Measurements from ENCODE around the gene GRID2.

Gene GRID2

GRCh38 chr4:92303621-92304027, at the start of gene GRID2:
Gene GRID2, plus strand, starts transcription at chr4:92303966.
- Histone ChIP-seq H3K4me2 (no peak within 1 kb of the TSS), H3K9ac (no peak within 1 kb of the TSS)

GRCh38 chr4:92253986-92254671, 49.6 kb upstream of the GRID2 start:
- Histone ChIP-seq H3K27ac (no peak overlapping the region), H3K27me3 (no peaks in the 10 kb centered on the region), H3K4me1 (no peaks in the 10 kb centered on the region), H3K9ac (no peak overlapping the region), H4K20me1 (no peaks in the 10 kb centered on the region), H3K4me3 (no peak overlapping the region), H3K9me3 (peaks cover 29% of the 10 kb centered on the region), H3K36me3 (no peaks in the 10 kb centered on the region), H3K4me2 (no peak overlapping the region)
- TF ChIP-seq Cebpa-rat (IDR thresholded peaks at IDR 0.05) = no peak

More at GRCh38 chr4:92303621-92304027, at the start of gene GRID2:
- Histone ChIP-seq H3K27me3 (no peaks in the 10 kb centered on the region), H3K27ac (no peak within 1 kb of the TSS), H4K20me1 (no peaks in the 10 kb centered on the region), H3K9me3 (peaks cover 26% of the 10 kb centered on the region), H3K4me1 (no peaks in the 10 kb centered on the region), H3K36me3 (no peaks in the 10 kb centered on the region), H3K4me3 (no peak within 1 kb of the TSS)
- no peak for TF ChIP-seq Cebpa-rat (IDR thresholded peaks at IDR 0.05)

- peaks cover 29% of the 10 kb centered on the region for H3K9me3 ChIP-seq
- TF ChIP-seq Cebpa-rat (IDR thresholded peaks at IDR 0.05) = no peak
Observed at GRCh38 chr4:92254767-92255442, 48.9 kb upstream of the GRID2 start.

GRCh38 chr4:92255920-92256244, 47.9 kb upstream of the GRID2 start:
- no peak for TF ChIP-seq Cebpa-rat (IDR thresholded peaks at IDR 0.05)
- H3K27ac ChIP-seq = no peak overlapping the region
- no peak overlapping the region for H3K4me3 ChIP-seq
- H4K20me1 ChIP-seq = no peaks in the 10 kb centered on the region
- H3K9ac ChIP-seq = no peak overlapping the region
- no peaks in the 10 kb centered on the region for H3K36me3 ChIP-seq
- H3K4me1 ChIP-seq = no peaks in the 10 kb centered on the region
- no peak overlapping the region for H3K4me2 ChIP-seq
- H3K9me3 ChIP-seq = peaks cover 29% of the 10 kb centered on the region
- no peaks in the 10 kb centered on the region for H3K27me3 ChIP-seq

More at GRCh38 chr4:92254767-92255442, 48.9 kb upstream of the GRID2 start:
- H3K4me1 ChIP-seq = no peaks in the 10 kb centered on the region
- H4K20me1 ChIP-seq = no peaks in the 10 kb centered on the region
- H3K9ac ChIP-seq = no peak overlapping the region
- no peaks in the 10 kb centered on the region for H3K36me3 ChIP-seq
- no peak overlapping the region for H3K4me2 ChIP-seq
- no peak overlapping the region for H3K27ac ChIP-seq
- no peaks in the 10 kb centered on the region for H3K27me3 ChIP-seq
- no peak overlapping the region for H3K4me3 ChIP-seq

GRCh38 chr4:92257931-92258857, 45.6 kb upstream of the GRID2 start:
- Histone ChIP-seq H3K9ac (no peak overlapping the region), H3K36me3 (no peaks in the 10 kb centered on the region), H3K27me3 (no peaks in the 10 kb centered on the region), H3K4me2 (no peak overlapping the region), H3K9me3 (peaks cover 29% of the 10 kb centered on the region), H3K4me3 (no peak overlapping the region), H3K4me1 (no peaks in the 10 kb centered on the region), H3K27ac (no peak overlapping the region), H4K20me1 (no peaks in the 10 kb centered on the region)
- no peak for TF ChIP-seq Cebpa-rat (IDR thresholded peaks at IDR 0.05)

- Histone ChIP-seq H3K36me3 (no peaks in the 10 kb centered on the region), H4K20me1 (no peaks in the 10 kb centered on the region), H3K27me3 (no peaks in the 10 kb centered on the region), H3K9me3 (0 out of 2 replicates have a peak, but pooled peaks cover 6% of the 10 kb centered on the region), H3K4me3 (no peak overlapping the region), H3K4me2 (no peak overlapping the region), H3K9ac (no peak overlapping the region), H3K27ac (no peak overlapping the region), H3K4me1 (no peaks in the 10 kb centered on the region)
- no peak for TF ChIP-seq Cebpa-rat (IDR thresholded peaks at IDR 0.05)
Observed at GRCh38 chr4:92261256-92261655, 42.5 kb upstream of the GRID2 start.

- H3K36me3 ChIP-seq = no peaks in the 10 kb centered on the region
- no peak overlapping the region for H3K4me3 ChIP-seq
- no peak overlapping the region for H3K9ac ChIP-seq
- no peak overlapping the region for H3K27ac ChIP-seq
- no peaks in the 10 kb centered on the region for H3K9me3 ChIP-seq
- no peak for TF ChIP-seq Cebpa-rat (IDR thresholded peaks at IDR 0.05)
- no peaks in the 10 kb centered on the region for H3K27me3 ChIP-seq
- no peaks in the 10 kb centered on the region for H4K20me1 ChIP-seq
- no peak overlapping the region for H3K4me2 ChIP-seq
- no peaks in the 10 kb centered on the region for H3K4me1 ChIP-seq
Observed at GRCh38 chr4:92262371-92262770, 41.4 kb upstream of the GRID2 start.

GRCh38 chr4:92263010-92263409, 40.8 kb upstream of the GRID2 start:
- Histone ChIP-seq H3K27me3 (no peaks in the 10 kb centered on the region), H3K4me1 (no peaks in the 10 kb centered on the region), H3K27ac (no peak overlapping the region), H4K20me1 (no peaks in the 10 kb centered on the region), H3K36me3 (no peaks in the 10 kb centered on the region), H3K9ac (no peak overlapping the region), H3K9me3 (no peaks in the 10 kb centered on the region), H3K4me2 (no peak overlapping the region), H3K4me3 (no peak overlapping the region)
- no peak for TF ChIP-seq Cebpa-rat (IDR thresholded peaks at IDR 0.05)

- no peak for TF ChIP-seq Cebpa-rat (IDR thresholded peaks at IDR 0.05)
- no peak overlapping the region for H3K4me3 ChIP-seq
- H3K4me2 ChIP-seq = no peak overlapping the region
- no peak overlapping the region for H3K27ac ChIP-seq
- no peak overlapping the region for H3K9ac ChIP-seq
- no peaks in the 10 kb centered on the region for H3K36me3 ChIP-seq
- H4K20me1 ChIP-seq = no peaks in the 10 kb centered on the region
- H3K9me3 ChIP-seq = no peaks in the 10 kb centered on the region
- no peaks in the 10 kb centered on the region for H3K4me1 ChIP-seq
- no peaks in the 10 kb centered on the region for H3K27me3 ChIP-seq
Observed at GRCh38 chr4:92263575-92263974, 40.2 kb upstream of the GRID2 start.

GRCh38 chr4:92264163-92264562, 39.6 kb upstream of the GRID2 start:
- Histone ChIP-seq H3K36me3 (no peaks in the 10 kb centered on the region), H3K27me3 (no peaks in the 10 kb centered on the region), H3K4me1 (no peaks in the 10 kb centered on the region), H3K4me3 (no peak overlapping the region), H4K20me1 (no peaks in the 10 kb centered on the region), H3K27ac (no peak overlapping the region), H3K9me3 (no peaks in the 10 kb centered on the region), H3K9ac (no peak overlapping the region), H3K4me2 (no peak overlapping the region)
- TF ChIP-seq Cebpa-rat (IDR thresholded peaks at IDR 0.05) = no peak

Measured in BLaER1 (cell line).